GM12878 (cell line): ENCODE results near the gene MVK. TPM values are rescaled to one million over a fixed set of nuclear protein-coding genes. Genes with fewer than 3 reads are reported as not detected.

Experiments used
- ATAC-seq: fragments of 200-7000 bp; cut with Tn5 transposase; 3 replicates; pipeline ENCODE4 v1.9.1; 2020; ENCODE audit warnings: mild to moderate bottlenecking, moderate library complexity
- BruUV-seq: library from RNA; stranded (reverse); fragments of 400-500 nt; replicated peaks from 2 replicates; lab custom pipeline; 2021; lab: Mats Ljungman, UMichigan
- CTCF ChIA-PET: fragments of 300-600 bp; sonication (Branson Sonifier 250); formaldehyde crosslinking; extraction: SDS; loops from one replicate; lab custom pipeline; 2021; ENCODE audit warnings: inconsistent platforms; lab: Yijun Ruan, JAX
- POLR2A ChIA-PET: fragments of 350-600 bp; formaldehyde crosslinking; extraction: SDS; loops from one replicate; lab custom pipeline; 2021; ENCODE audit warnings: inconsistent platforms; lab: Charles Lee
- RAD21 ChIA-PET: fragments of 300-600 bp; sonication (Branson Sonifier 250); formaldehyde crosslinking; loops from one replicate; lab custom pipeline; 2023; ENCODE audit warnings: antibody characterized with exemption; ENCODE audit not compliant: unreplicated experiment; lab: Charles Lee
- SMC1A ChIA-PET: fragments of 300-600 bp; sonication (Branson Sonifier 250); formaldehyde crosslinking; loops from one replicate; lab custom pipeline; 2023; ENCODE audit not compliant: unreplicated experiment, uncharacterized antibody; lab: Charles Lee
- DNase-seq: peaks from one replicate; pipeline ENCODE4 v3.0.0-alpha.2; 2011; ENCODE audit warnings: low read depth, low spot score
- FAIRE-seq: peaks from 3 replicates; lab custom pipeline; 2011; peaks lifted over from hg19 to GRCh38; lab: Jason Lieb, UNC
- H2AFZ ChIP-seq: 2 replicates; pipeline ENCODE4 v1.6.0; 2011; ENCODE audit warnings: low read depth, low read length, control low read depth; ENCODE audit not compliant: control insufficient read depth
- H3K27ac ChIP-seq: 2 replicates; pipeline ENCODE4 v1.5.1; 2011; ENCODE audit warnings: control low read depth; ENCODE audit not compliant: control insufficient read depth, insufficient read depth
- H3K27me3 ChIP-seq, 2 experiments: replicated peaks in 1 of 2; 2 replicates each; pipeline versions ENCODE4 v1.6.0 to v1.6.1; 2011; ENCODE audit warnings: low read length in 1 of 2; ENCODE audit not compliant: control insufficient read depth in 2 of 2, insufficient read depth in 2 of 2
- H3K36me3 ChIP-seq, 2 experiments: 2 replicates each; pipeline ENCODE4 v1.5.1; 2011; ENCODE audit warnings: low read length in 1 of 2; ENCODE audit not compliant: control insufficient read depth in 2 of 2, insufficient read depth in 2 of 2
- H3K4me1 ChIP-seq: 2 replicates; pipeline ENCODE4 v1.6.1; 2011; ENCODE audit warnings: mild to moderate bottlenecking, low read length, moderate library complexity, mixed read lengths; ENCODE audit not compliant: control insufficient read depth, insufficient read depth
- H3K4me2 ChIP-seq: 2 replicates; pipeline ENCODE4 v1.6.0; 2011; ENCODE audit warnings: control low read depth; ENCODE audit not compliant: control insufficient read depth, insufficient read depth
- H3K4me3 ChIP-seq: fragments of 200-600 bp; sonication (generic); 2 replicates; pipeline ENCODE4 v1.5.1; 2016
- H3K79me2 ChIP-seq: 2 replicates; pipeline ENCODE4 v1.6.0; 2011; ENCODE audit warnings: low read length; ENCODE audit not compliant: control insufficient read depth, insufficient read depth
- H3K9ac ChIP-seq: 2 replicates; pipeline ENCODE4 v1.8.0; 2011; ENCODE audit warnings: low read length, control low read depth, mixed read lengths; ENCODE audit not compliant: control insufficient read depth, insufficient read depth
- H3K9me3 ChIP-seq: replicated peaks from 3 replicates; pipeline ENCODE4 v1.5.1; 2011; ENCODE audit warnings: mild to moderate bottlenecking, low read length; ENCODE audit not compliant: control insufficient read depth, insufficient read depth
- H4K20me1 ChIP-seq: 2 replicates; pipeline ENCODE4 v1.6.0; 2011; ENCODE audit not compliant: control insufficient read depth, insufficient read depth
- SMC3 ChIP-seq: IDR thresholded peaks from 2 replicates; pipeline ENCODE4 v1.6.1; 2011; ENCODE audit warnings: low read length, improper control_type of control experiment, borderline replicate concordance
- WGBS: methylation state at CpG from one replicate; pipeline ENCODE4 v1.1.6; 2016; ENCODE audit warnings: low lambda C conversion rate; ENCODE audit not compliant: insufficient replicate concordance, insufficient coverage; ENCODE audit errors: missing lambda C conversion rate; 5-methylcytosine and 5-hydroxymethylcytosine counted together
- in situ Hi-C: fragments of 300-500 bp; cut with MboI; formaldehyde crosslinking; loops from 9 replicates; pipeline ENCODE4 v1.14.3; 2018; ENCODE audit warnings: mixed read lengths
- intact Hi-C: fragments of 100-400 bp; cut with micrococcal nuclease; formaldehyde crosslinking; loops from one replicate; pipeline ENCODE4 v1.14.2; 2022; ENCODE audit not compliant: unreplicated experiment
- polyA plus RNA-seq, 11 experiments: library from polyadenylated mRNA; depleted of rRNA in 4 of 11; unstranded in 6 of 11; stranded (reverse) in 5 of 11; fragments of >200 nt; fragmentation: Nextera tagmentation in 4 of 11; fragmentation: Illumina TruSeq in 1 of 11; extraction: Ambion mirVana in 4 of 11; extraction: Trizol in 1 of 11; gene quantifications; 1 replicate in 1 of 11; 2 replicates in 10 of 11; pipeline versions ENCODE4 v1.2.1 to v1.2.3, GENCODE V29; 2011 to 2016; ENCODE audit warnings: inconsistent platforms in 2 of 11, missing spikeins in 2 of 11, low read depth in 1 of 11
- total RNA-seq, 4 experiments: library from RNA; depleted of rRNA in 3 of 4; stranded (reverse); fragments of >200 nt in 3 of 4; fragmentation: Illumina TruSeq in 1 of 4; extraction: Trizol in 1 of 4; gene quantifications; 2 replicates each; pipeline versions ENCODE4 v1.2.1 to v1.2.3, GENCODE V29; 2013 to 2021
- TF ChIP-seq, protein P1 (sequence below), 3 experiments: IDR thresholded peaks in 2 of 3; conservative IDR thresholded peaks in 1 of 3; 2 replicates each; pipeline ENCODE4 v1.5.1; 2011; ENCODE audit warnings: low read depth in 3 of 3, low read length in 3 of 3, mild to moderate bottlenecking in 3 of 3, control low read depth in 2 of 3, moderate library complexity in 2 of 3, inconsistent platforms in 1 of 3, mixed read lengths in 1 of 3; ENCODE audit not compliant: control insufficient read depth in 2 of 3, insufficient read depth in 1 of 3; ENCODE audit errors: extremely low read depth in 1 of 3

The MVK gene
- total and polyA plus RNA-seq, 10 of the 15 experiments (the other 5 are each of a cell fraction or from before 2014, with no cell fraction given): 0.24 to 46.7 (median 31.9) TPM

DNA sequence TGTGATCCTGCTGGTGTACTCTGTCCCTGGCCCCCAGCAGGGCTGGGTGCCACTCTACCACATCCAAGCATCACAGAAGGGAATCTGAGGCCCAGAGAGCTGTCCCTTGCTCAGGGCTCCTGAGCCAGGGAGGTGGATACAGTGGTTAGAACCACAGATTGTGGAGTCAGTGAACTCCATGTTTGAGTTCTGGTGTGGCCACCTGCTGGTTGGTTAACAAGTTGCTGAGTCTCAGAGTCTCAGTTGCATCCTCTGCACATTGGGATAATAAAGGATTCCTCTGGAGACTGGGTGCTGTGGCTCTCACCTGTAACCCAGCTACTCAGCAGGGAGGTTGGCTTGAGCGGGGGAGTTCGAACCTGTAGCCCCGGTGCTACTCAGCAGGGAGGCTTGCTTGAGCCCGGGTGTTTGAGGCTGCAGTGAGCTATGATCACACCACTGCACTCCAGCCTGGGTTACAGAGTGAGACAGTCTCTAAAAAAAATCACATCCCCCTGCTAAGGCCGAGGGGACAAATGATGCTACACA is 39.4 kb downstream of the MVK start:
- Histone ChIP-seq H3K4me1 (no peaks in the 10 kb centered on the region), H4K20me1 (peaks cover 3% of the 10 kb centered on the region; the same call in 1 of the 2 replicates), H3K9ac (no peak overlapping the region), H3K27me3 (peaks cover 8 to 9% of the 10 kb centered on the region in 2 experiments), H3K4me2 (no peak overlapping the region), H3K27ac (no peak overlapping the region), H3K36me3 (no peaks in the 10 kb centered on the region), H3K4me3 (no peak overlapping the region), H3K79me2 (no peaks in the 10 kb centered on the region), H3K9me3 (no peaks in the 10 kb centered on the region), H2AFZ (no peak overlapping the region)
- RAD21 ChIA-PET: no interaction called here
- TF ChIP-seq, protein P1, sequence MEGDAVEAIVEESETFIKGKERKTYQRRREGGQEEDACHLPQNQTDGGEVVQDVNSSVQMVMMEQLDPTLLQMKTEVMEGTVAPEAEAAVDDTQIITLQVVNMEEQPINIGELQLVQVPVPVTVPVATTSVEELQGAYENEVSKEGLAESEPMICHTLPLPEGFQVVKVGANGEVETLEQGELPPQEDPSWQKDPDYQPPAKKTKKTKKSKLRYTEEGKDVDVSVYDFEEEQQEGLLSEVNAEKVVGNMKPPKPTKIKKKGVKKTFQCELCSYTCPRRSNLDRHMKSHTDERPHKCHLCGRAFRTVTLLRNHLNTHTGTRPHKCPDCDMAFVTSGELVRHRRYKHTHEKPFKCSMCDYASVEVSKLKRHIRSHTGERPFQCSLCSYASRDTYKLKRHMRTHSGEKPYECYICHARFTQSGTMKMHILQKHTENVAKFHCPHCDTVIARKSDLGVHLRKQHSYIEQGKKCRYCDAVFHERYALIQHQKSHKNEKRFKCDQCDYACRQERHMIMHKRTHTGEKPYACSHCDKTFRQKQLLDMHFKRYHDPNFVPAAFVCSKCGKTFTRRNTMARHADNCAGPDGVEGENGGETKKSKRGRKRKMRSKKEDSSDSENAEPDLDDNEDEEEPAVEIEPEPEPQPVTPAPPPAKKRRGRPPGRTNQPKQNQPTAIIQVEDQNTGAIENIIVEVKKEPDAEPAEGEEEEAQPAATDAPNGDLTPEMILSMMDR (IDR thresholded peaks at IDR 0.05 in 2 of 3, conservative IDR thresholded peaks at IDR 0.05 in 1 of 3; ENCODE audit: control insufficient read depth in 2 of 3, extremely low read depth in 1 of 3, insufficient read depth in 1 of 3, low read depth in 3 of 3, low read length in 3 of 3): peak; percentile 22 to 40 (median 29); a peak in 4 of 6 replicates
- TF ChIP-seq SMC3: no peak
- in situ Hi-C loops: no loop called here
- no TSS peak for BruUV-seq
- CTCF ChIA-PET: interaction anchor here (0.6 to 2.6 kb wide), 4 partner anchors 15 to 1661 kb away, joined by 3 to 9 read pairs (median 4); no protein-coding TSS in a partner anchor
- WGBS: 15% methylated on average over 5 of the region's 5 CpGs
- peak; percentile 64 for ATAC-seq
- SMC1A ChIA-PET: no interaction called here
- no peak for FAIRE-seq
- POLR2A ChIA-PET: no interaction called here
- no peak for DNase-seq
- intact Hi-C loops: no loop called here
